Measurements from ENCODE around the gene TENT4B.

TENT4B gene

GRCh38 chr16:50247123-50247905 lies 94.2 kb downstream of the TENT4B start:
- WGBS (ENCODE audit: extremely low coverage, insufficient coverage, low lambda C conversion rate) = no CpG with 5 or more reads among the region's 12 CpGs
- no peak overlapping the region for H4K8ac ChIP-seq (ENCODE audit: low read depth, low read length)
- H3K27me3 ChIP-seq (ENCODE audit: insufficient read depth, low read length, poor library complexity) = no peaks in the 10 kb centered on the region
- H2BK5ac ChIP-seq (ENCODE audit: low read length) = no peak overlapping the region
- no peak overlapping the region for H3K18ac ChIP-seq (ENCODE audit: low read length)
- peaks cover 2% of the 10 kb centered on the region for H3K4me1 ChIP-seq (ENCODE audit: control insufficient read depth, low read depth, low read length)
- no peak overlapping the region for H3K4me3 ChIP-seq (ENCODE audit: low read length)
- H3K56ac ChIP-seq (ENCODE audit: low read length) = peak overlapping the region; percentile 91
- H3K9ac ChIP-seq (ENCODE audit: low read length) = no peak overlapping the region
- H3K27ac ChIP-seq (ENCODE audit: low read depth, low read length) = no peak overlapping the region
- H3K4me2 ChIP-seq (ENCODE audit: low read length) = no peak overlapping the region
- no peaks in the 10 kb centered on the region for H3K36me3 ChIP-seq (ENCODE audit: control insufficient read depth, insufficient read depth, low read length)
- no peak overlapping the region for H2BK120ac ChIP-seq (ENCODE audit: low read depth, low read length)
- H3K79me2 ChIP-seq (ENCODE audit: control insufficient read depth, insufficient read depth, low read length) = no peaks in the 10 kb centered on the region
- no peak overlapping the region for H2AK5ac ChIP-seq (ENCODE audit: low read length)
- H3K4ac ChIP-seq (ENCODE audit: low read depth, low read length) = no peak overlapping the region
- no peaks in the 10 kb centered on the region for H3K79me1 ChIP-seq (ENCODE audit: low read length)
- no peak overlapping the region for H4K5ac ChIP-seq (ENCODE audit: low read length)
- no peak overlapping the region for H3K23ac ChIP-seq (ENCODE audit: low read length)
- no peak for DNase-seq
- no peak overlapping the region for H2BK15ac ChIP-seq (replicated peaks; ENCODE audit: low read depth)

- no peak overlapping the region for H3K27ac ChIP-seq (ENCODE audit: low read depth, low read length)
- no peak overlapping the region for H3K18ac ChIP-seq (ENCODE audit: low read length)
- no peak overlapping the region for H3K9ac ChIP-seq (ENCODE audit: low read length)
- H4K5ac ChIP-seq (ENCODE audit: low read length) = no peak overlapping the region
- H3K79me1 ChIP-seq (ENCODE audit: low read length) = no peaks in the 10 kb centered on the region
- H2BK120ac ChIP-seq (ENCODE audit: low read depth, low read length) = no peak overlapping the region
- H3K4me3 ChIP-seq (ENCODE audit: low read length) = no peak overlapping the region
- H3K79me2 ChIP-seq (ENCODE audit: control insufficient read depth, insufficient read depth, low read length) = no peaks in the 10 kb centered on the region
- no peaks in the 10 kb centered on the region for H3K36me3 ChIP-seq (ENCODE audit: control insufficient read depth, insufficient read depth, low read length)
- no peak overlapping the region for H3K4me2 ChIP-seq (ENCODE audit: low read length)
- no peak overlapping the region for H2AK5ac ChIP-seq (ENCODE audit: low read length)
- no CpG with 5 or more reads among the region's 13 CpGs for WGBS (ENCODE audit: extremely low coverage, insufficient coverage, low lambda C conversion rate)
- H3K4ac ChIP-seq (ENCODE audit: low read depth, low read length) = no peak overlapping the region
- H2BK15ac ChIP-seq (replicated peaks; ENCODE audit: low read depth) = no peak overlapping the region
- no peak overlapping the region for H2BK5ac ChIP-seq (ENCODE audit: low read length)
- H3K27me3 ChIP-seq (ENCODE audit: insufficient read depth, low read length, poor library complexity) = no peaks in the 10 kb centered on the region
- H3K56ac ChIP-seq (ENCODE audit: low read length) = no peak overlapping the region
- peaks cover 2% of the 10 kb centered on the region for H3K4me1 ChIP-seq (ENCODE audit: control insufficient read depth, low read depth, low read length)
- H4K8ac ChIP-seq (ENCODE audit: low read depth, low read length) = no peak overlapping the region
- no peak overlapping the region for H3K23ac ChIP-seq (ENCODE audit: low read length)
- no peak for DNase-seq
Measured at GRCh38 chr16:50247906-50248608, 95.0 kb downstream of the TENT4B start.

DNA sequence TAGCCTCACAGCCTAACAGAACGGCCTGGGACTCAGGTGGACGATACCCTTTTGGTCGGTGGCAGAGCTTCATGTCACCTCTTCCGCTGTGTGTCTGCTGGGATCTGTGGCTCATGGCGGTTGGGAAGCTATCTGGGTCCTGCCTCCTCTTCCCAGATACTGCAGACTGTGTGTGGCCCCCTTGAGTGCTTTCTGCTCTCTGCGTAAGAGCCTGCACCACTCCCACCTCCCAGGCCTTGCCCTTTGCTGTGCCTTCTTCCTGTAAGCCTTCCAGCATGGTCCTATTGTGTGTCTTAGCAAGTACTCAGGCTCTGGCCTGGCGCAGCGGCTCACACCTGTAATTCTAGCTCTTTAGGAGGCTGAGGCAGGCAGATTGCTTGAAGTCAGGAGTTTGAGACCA lies 95.7 kb downstream of the TENT4B start:
- WGBS (ENCODE audit: extremely low coverage, insufficient coverage, low lambda C conversion rate) = no CpG with 5 or more reads among the region's 8 CpGs
- H3K79me2 ChIP-seq (ENCODE audit: control insufficient read depth, insufficient read depth, low read length) = no peaks in the 10 kb centered on the region
- H3K56ac ChIP-seq (ENCODE audit: low read length) = no peak overlapping the region

GRCh38 chr16:50251375-50252081 lies 98.4 kb downstream of the TENT4B start:
- H3K4me2 ChIP-seq (ENCODE audit: low read length) = no peak overlapping the region
- no peak overlapping the region for H2AK5ac ChIP-seq (ENCODE audit: low read length)
- H3K79me2 ChIP-seq (ENCODE audit: control insufficient read depth, insufficient read depth, low read length) = no peaks in the 10 kb centered on the region
- WGBS (ENCODE audit: extremely low coverage, insufficient coverage, low lambda C conversion rate) = no CpG with 5 or more reads among the region's 15 CpGs
- H3K56ac ChIP-seq (ENCODE audit: low read length) = no peak overlapping the region
- no peak overlapping the region for H3K18ac ChIP-seq (ENCODE audit: low read length)
- H3K27me3 ChIP-seq (ENCODE audit: insufficient read depth, low read length, poor library complexity) = no peaks in the 10 kb centered on the region
- H3K4me3 ChIP-seq (ENCODE audit: low read length) = no peak overlapping the region
- no peaks in the 10 kb centered on the region for H3K36me3 ChIP-seq (ENCODE audit: control insufficient read depth, insufficient read depth, low read length)
- no peak overlapping the region for H2BK120ac ChIP-seq (ENCODE audit: low read depth, low read length)
- DNase-seq = no peak
- no peak overlapping the region for H2BK15ac ChIP-seq (replicated peaks; ENCODE audit: low read depth)
- no peaks in the 10 kb centered on the region for H3K4me1 ChIP-seq (ENCODE audit: control insufficient read depth, low read depth, low read length)
- no peaks in the 10 kb centered on the region for H3K79me1 ChIP-seq (ENCODE audit: low read length)
- no peak overlapping the region for H4K8ac ChIP-seq (ENCODE audit: low read depth, low read length)
- H3K9ac ChIP-seq (ENCODE audit: low read length) = no peak overlapping the region
- no peak overlapping the region for H2BK5ac ChIP-seq (ENCODE audit: low read length)
- no peak overlapping the region for H3K23ac ChIP-seq (ENCODE audit: low read length)
- H3K4ac ChIP-seq (ENCODE audit: low read depth, low read length) = no peak overlapping the region
- no peak overlapping the region for H3K27ac ChIP-seq (ENCODE audit: low read depth, low read length)
- no peak overlapping the region for H4K5ac ChIP-seq (ENCODE audit: low read length)

More for the DNA sequence above, 95.7 kb downstream of the TENT4B start:
- no peaks in the 10 kb centered on the region for H3K79me1 ChIP-seq (ENCODE audit: low read length)
- no peaks in the 10 kb centered on the region for H3K27me3 ChIP-seq (ENCODE audit: insufficient read depth, low read length, poor library complexity)
- no peak overlapping the region for H3K27ac ChIP-seq (ENCODE audit: low read depth, low read length)
- H2BK5ac ChIP-seq (ENCODE audit: low read length) = no peak overlapping the region
- no peak overlapping the region for H3K4me2 ChIP-seq (ENCODE audit: low read length)
- H3K4me1 ChIP-seq (ENCODE audit: control insufficient read depth, low read depth, low read length) = peaks cover 2% of the 10 kb centered on the region
- H4K8ac ChIP-seq (ENCODE audit: low read depth, low read length) = no peak overlapping the region
- peak; percentile 31 for DNase-seq
- no peak overlapping the region for H3K23ac ChIP-seq (ENCODE audit: low read length)
- H2BK120ac ChIP-seq (ENCODE audit: low read depth, low read length) = no peak overlapping the region
- H3K18ac ChIP-seq (ENCODE audit: low read length) = no peak overlapping the region
- no peak overlapping the region for H3K4ac ChIP-seq (ENCODE audit: low read depth, low read length)
- H3K9ac ChIP-seq (ENCODE audit: low read length) = no peak overlapping the region
- H3K36me3 ChIP-seq (ENCODE audit: control insufficient read depth, insufficient read depth, low read length) = no peaks in the 10 kb centered on the region
- H2AK5ac ChIP-seq (ENCODE audit: low read length) = no peak overlapping the region
- no peak overlapping the region for H4K5ac ChIP-seq (ENCODE audit: low read length)
- no peak overlapping the region for H3K4me3 ChIP-seq (ENCODE audit: low read length)
- H2BK15ac ChIP-seq (replicated peaks; ENCODE audit: low read depth) = no peak overlapping the region

DNA sequence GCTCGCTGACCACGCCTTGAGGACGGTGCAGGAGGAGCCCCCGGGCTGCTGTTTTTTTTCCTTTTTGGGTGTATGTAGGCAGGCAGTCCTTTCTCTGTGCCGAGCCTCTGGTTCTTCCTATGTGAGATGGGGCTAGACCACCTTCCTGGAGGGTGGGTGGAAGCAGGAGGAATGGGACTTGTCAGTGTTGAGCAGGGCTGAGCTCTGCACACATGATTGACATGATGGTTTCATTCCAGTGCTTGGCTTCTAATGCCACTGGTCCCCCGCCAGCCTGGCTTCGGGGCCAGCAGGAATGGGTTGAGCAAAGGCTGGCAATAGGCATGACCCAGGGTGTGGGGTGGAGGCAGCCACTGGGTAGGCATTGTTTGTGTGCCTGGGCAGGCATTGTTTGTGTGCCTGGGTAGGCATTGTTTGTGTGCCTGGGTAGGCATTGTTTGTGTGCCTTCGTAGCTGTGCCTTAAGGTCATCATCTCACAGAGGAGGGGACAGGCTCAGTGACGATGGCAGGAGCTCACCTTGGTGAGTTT lies 99.0 kb downstream of the TENT4B start:
- H3K4me1 ChIP-seq (ENCODE audit: control insufficient read depth, low read depth, low read length) = no peaks in the 10 kb centered on the region
- no peak overlapping the region for H3K9ac ChIP-seq (ENCODE audit: low read length)
- H3K4ac ChIP-seq (ENCODE audit: low read depth, low read length) = no peak overlapping the region
- no peak overlapping the region for H4K8ac ChIP-seq (ENCODE audit: low read depth, low read length)
- H3K27ac ChIP-seq (ENCODE audit: low read depth, low read length) = no peak overlapping the region
- no peaks in the 10 kb centered on the region for H3K79me2 ChIP-seq (ENCODE audit: control insufficient read depth, insufficient read depth, low read length)
- no peak overlapping the region for H2BK120ac ChIP-seq (ENCODE audit: low read depth, low read length)
- no peak overlapping the region for H3K18ac ChIP-seq (ENCODE audit: low read length)
- H3K27me3 ChIP-seq (ENCODE audit: insufficient read depth, low read length, poor library complexity) = no peaks in the 10 kb centered on the region
- DNase-seq = no peak
- no peaks in the 10 kb centered on the region for H3K79me1 ChIP-seq (ENCODE audit: low read length)
- H3K36me3 ChIP-seq (ENCODE audit: control insufficient read depth, insufficient read depth, low read length) = no peaks in the 10 kb centered on the region
- H2BK15ac ChIP-seq (replicated peaks; ENCODE audit: low read depth) = no peak overlapping the region
- H2AK5ac ChIP-seq (ENCODE audit: low read length) = no peak overlapping the region
- no peak overlapping the region for H2BK5ac ChIP-seq (ENCODE audit: low read length)
- no peak overlapping the region for H3K56ac ChIP-seq (ENCODE audit: low read length)
- WGBS (ENCODE audit: extremely low coverage, insufficient coverage, low lambda C conversion rate) = no CpG with 5 or more reads among the region's 9 CpGs
- no peak overlapping the region for H3K4me2 ChIP-seq (ENCODE audit: low read length)
- no peak overlapping the region for H3K23ac ChIP-seq (ENCODE audit: low read length)
- H4K5ac ChIP-seq (ENCODE audit: low read length) = no peak overlapping the region
- no peak overlapping the region for H3K4me3 ChIP-seq (ENCODE audit: low read length)
